Subcutaneous adipose tissue (tissue), 4 donors: Measurements from ENCODE around the gene RSRC1. TPM values are rescaled to one million over a fixed set of nuclear protein-coding genes. Genes with fewer than 3 reads are reported as not detected.

ENCODE experiments used
- total RNA-seq, 4 donors: library from RNA; depleted of rRNA; stranded (reverse); fragments of >200 nt; gene quantifications; one replicate each; pipeline ENCODE4 v1.1.0, GENCODE V29; 2016
- TF ChIP-seq, protein P1 (sequence below): fragments of 450-650 bp; IDR thresholded peaks from one replicate; pipeline ENCODE4 v1.5.1; 2016; ENCODE audit warnings: low read depth, mild to moderate bottlenecking, control low read depth, antibody characterized with exemption, moderate library complexity

The RSRC1 gene
- total RNA-seq, 4 donors from 2014 or later: 64.3 to 75.0 (median 68.4) TPM

DNA sequence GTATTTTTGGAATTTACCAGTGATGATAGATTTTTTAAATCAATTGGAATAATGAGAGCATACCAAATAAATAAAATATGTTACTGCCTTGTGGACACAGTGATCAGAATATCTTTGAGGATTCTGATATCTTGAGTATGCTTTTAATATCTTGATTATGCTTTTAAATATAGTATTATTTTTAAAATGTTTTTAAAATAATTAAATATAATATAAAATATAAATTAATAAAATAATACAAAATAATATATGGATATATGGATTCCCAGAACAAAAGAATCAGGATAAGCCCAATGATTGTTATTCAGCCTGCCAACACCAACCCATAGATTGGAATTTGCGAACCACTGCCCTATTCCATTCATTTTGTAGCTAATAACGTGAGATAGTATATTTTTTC is 369.2 kb downstream of the RSRC1 start:
- TF ChIP-seq, protein P1, sequence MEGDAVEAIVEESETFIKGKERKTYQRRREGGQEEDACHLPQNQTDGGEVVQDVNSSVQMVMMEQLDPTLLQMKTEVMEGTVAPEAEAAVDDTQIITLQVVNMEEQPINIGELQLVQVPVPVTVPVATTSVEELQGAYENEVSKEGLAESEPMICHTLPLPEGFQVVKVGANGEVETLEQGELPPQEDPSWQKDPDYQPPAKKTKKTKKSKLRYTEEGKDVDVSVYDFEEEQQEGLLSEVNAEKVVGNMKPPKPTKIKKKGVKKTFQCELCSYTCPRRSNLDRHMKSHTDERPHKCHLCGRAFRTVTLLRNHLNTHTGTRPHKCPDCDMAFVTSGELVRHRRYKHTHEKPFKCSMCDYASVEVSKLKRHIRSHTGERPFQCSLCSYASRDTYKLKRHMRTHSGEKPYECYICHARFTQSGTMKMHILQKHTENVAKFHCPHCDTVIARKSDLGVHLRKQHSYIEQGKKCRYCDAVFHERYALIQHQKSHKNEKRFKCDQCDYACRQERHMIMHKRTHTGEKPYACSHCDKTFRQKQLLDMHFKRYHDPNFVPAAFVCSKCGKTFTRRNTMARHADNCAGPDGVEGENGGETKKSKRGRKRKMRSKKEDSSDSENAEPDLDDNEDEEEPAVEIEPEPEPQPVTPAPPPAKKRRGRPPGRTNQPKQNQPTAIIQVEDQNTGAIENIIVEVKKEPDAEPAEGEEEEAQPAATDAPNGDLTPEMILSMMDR: no peak

DNA sequence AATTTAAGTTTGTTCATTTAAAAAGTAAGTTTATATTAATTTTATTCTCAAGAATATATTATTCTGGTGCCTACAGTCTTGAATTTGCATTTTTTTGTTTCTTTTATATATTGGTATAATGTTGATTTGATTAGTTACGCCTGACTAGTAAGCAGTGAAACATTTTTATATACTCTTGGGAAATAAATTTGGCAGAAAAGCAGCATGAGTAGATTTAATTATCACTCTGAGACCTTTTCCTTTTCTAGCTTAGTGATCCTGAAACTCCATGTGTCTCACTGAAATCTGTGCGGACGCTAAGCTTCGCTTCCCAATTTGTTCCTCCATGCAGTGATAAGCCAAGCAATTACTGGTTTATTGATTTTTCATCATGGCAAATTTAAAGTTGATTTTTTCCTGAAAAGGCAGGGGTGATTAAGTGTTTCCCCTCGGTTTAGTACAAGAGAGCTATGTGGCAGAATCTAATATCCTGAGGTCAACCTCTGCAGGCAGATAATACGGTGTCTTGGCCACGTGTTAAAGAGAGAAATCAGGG is 373.9 kb downstream of the RSRC1 start:
- TF ChIP-seq, protein P1: no peak

- TF ChIP-seq, protein P1: no peak
Observed at GRCh38 chr3:158486200-158486599, 376.3 kb downstream of the RSRC1 start.

GRCh38 chr3:158488670-158489069 is 378.8 kb downstream of the RSRC1 start:
- TF ChIP-seq, protein P1: no peak

- TF ChIP-seq, protein P1: no peak
Observed at GRCh38 chr3:158489181-158489580, 379.3 kb downstream of the RSRC1 start.

- TF ChIP-seq, protein P1: no peak
Observed at GRCh38 chr3:158491968-158492367, 382.1 kb downstream of the RSRC1 start.

- TF ChIP-seq, protein P1: no peak
Observed at GRCh38 chr3:158492685-158493084, 382.8 kb downstream of the RSRC1 start.
